Mammary epithelial cell (primary cell): Measurements from ENCODE around the gene PCNX2.

Experiments used
- EZH2 ChIP-seq: IDR thresholded peaks from 2 replicates; pipeline ENCODE4 v1.6.1; 2012; ENCODE audit warnings: low read length, inconsistent platforms, borderline replicate concordance
- TF ChIP-seq, protein P1 (sequence below), 2 donors: IDR thresholded peaks in 1 of 2; conservative IDR thresholded peaks in 1 of 2; 2 replicates each; pipeline ENCODE4 v1.5.1; 2011 to 2012; ENCODE audit warnings: inconsistent platforms in 2 of 2, low read length in 2 of 2, mild to moderate bottlenecking in 2 of 2, control low read depth in 1 of 2, low read depth in 1 of 2; ENCODE audit not compliant: insufficient read depth in 1 of 2; ENCODE audit errors: extremely low read depth in 1 of 2

DNA sequence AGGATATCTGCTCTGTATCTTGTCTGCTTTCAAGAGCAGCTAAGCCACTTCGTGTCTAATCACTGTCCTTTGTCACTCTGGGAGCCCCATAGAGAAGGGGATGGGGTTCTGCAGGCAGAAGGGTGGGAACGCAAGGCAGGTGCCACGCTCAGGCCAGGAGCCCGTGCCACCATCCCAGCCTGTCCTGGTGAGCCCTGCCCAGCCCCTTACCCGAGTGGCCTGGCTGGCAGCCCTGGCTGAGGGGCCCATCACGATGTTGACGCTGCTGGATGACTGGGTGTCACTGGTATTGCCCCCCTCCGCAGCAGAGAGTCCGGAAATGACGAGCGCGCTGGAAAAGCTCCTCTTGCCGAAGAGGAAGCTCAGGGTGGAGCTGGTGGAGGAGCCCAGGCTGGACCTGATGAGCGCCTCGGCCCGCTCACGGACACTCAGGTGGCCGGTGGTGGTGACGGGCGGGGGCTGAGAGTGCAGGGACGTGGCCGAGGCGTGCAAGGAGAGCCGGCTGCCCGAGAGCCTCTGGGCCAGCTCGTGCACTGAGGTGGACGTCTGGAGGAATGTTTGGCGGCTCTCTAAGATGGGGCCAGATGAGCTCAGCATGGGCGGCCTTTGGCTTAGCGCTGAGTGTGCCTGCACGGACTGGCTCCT is 309.5 kb downstream of the PCNX2 start:
- TF ChIP-seq, protein P1, sequence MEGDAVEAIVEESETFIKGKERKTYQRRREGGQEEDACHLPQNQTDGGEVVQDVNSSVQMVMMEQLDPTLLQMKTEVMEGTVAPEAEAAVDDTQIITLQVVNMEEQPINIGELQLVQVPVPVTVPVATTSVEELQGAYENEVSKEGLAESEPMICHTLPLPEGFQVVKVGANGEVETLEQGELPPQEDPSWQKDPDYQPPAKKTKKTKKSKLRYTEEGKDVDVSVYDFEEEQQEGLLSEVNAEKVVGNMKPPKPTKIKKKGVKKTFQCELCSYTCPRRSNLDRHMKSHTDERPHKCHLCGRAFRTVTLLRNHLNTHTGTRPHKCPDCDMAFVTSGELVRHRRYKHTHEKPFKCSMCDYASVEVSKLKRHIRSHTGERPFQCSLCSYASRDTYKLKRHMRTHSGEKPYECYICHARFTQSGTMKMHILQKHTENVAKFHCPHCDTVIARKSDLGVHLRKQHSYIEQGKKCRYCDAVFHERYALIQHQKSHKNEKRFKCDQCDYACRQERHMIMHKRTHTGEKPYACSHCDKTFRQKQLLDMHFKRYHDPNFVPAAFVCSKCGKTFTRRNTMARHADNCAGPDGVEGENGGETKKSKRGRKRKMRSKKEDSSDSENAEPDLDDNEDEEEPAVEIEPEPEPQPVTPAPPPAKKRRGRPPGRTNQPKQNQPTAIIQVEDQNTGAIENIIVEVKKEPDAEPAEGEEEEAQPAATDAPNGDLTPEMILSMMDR (conservative IDR thresholded peaks at IDR 0.05 in 1 of 2, IDR thresholded peaks at IDR 0.05 in 1 of 2; ENCODE audit: extremely low read depth in 1 of 2, insufficient read depth in 1 of 2, low read depth in 1 of 2, low read length in 2 of 2), result no peak
- no peak for TF ChIP-seq EZH2
